GM12878 (cell line): ENCODE data around the gene KCNC2.

Experiments used
- CTCF ChIP-seq, 3 experiments: IDR thresholded peaks in 2 of 3; conservative IDR thresholded peaks in 1 of 3; 2 replicates each; pipeline ENCODE4 v1.5.1; 2011; ENCODE audit warnings: low read depth in 3 of 3, low read length in 3 of 3, mild to moderate bottlenecking in 3 of 3, control low read depth in 2 of 3, moderate library complexity in 2 of 3, inconsistent platforms in 1 of 3, mixed read lengths in 1 of 3; ENCODE audit not compliant: control insufficient read depth in 2 of 3, insufficient read depth in 1 of 3; ENCODE audit errors: extremely low read depth in 1 of 3
- CUX1 ChIP-seq: IDR thresholded peaks from 2 replicates; pipeline ENCODE4 v1.6.1; 2012; ENCODE audit warnings: improper control_type of control experiment, low read depth, low read length; ENCODE audit not compliant: insufficient replicate concordance
- ETV6 ChIP-seq, 2 experiments: fragments of 450-650 bp in 1 of 2; IDR thresholded peaks in 1 of 2; conservative IDR thresholded peaks in 1 of 2; 2 replicates each; pipeline ENCODE4 v1.6.1; 2014; ENCODE audit warnings: antibody characterized with exemption in 1 of 2, borderline replicate concordance in 1 of 2, low read depth in 1 of 2, mild to moderate bottlenecking in 1 of 2, moderate library complexity in 1 of 2
- HDAC6 ChIP-seq: fragments of 200-600 bp; sonication (generic); IDR thresholded peaks from one replicate; pipeline ENCODE4 v1.8.0; 2017; ENCODE audit warnings: antibody characterized with exemption; ENCODE audit not compliant: unreplicated experiment
- POLR2A ChIP-seq: IDR thresholded peaks from 2 replicates; pipeline ENCODE4 v1.6.1; 2011; ENCODE audit warnings: low read depth, mild to moderate bottlenecking, low read length
- PRDM15 ChIP-seq: fragments of 450-650 bp; formaldehyde crosslinking; IDR thresholded peaks from 2 replicates; pipeline ENCODE4 v1.4.0; 2020; ENCODE audit warnings: mild to moderate bottlenecking, moderate library complexity
- RCOR1 ChIP-seq: conservative IDR thresholded peaks from 2 replicates; pipeline ENCODE4 v1.6.1; 2012; ENCODE audit warnings: low read depth, low read length, improper control_type of control experiment
- SMC3 ChIP-seq: IDR thresholded peaks from 2 replicates; pipeline ENCODE4 v1.6.1; 2011; ENCODE audit warnings: low read length, improper control_type of control experiment, borderline replicate concordance
- TCF12 ChIP-seq: IDR thresholded peaks from 2 replicates; pipeline ENCODE4 v1.6.1; 2011; ENCODE audit warnings: low read depth, mild to moderate bottlenecking, low read length
- ZBTB4 ChIP-seq: fragments of 450-650 bp; formaldehyde crosslinking; IDR thresholded peaks from 2 replicates; pipeline ENCODE4 v1.4.0; 2022; ENCODE audit warnings: mild to moderate bottlenecking, moderate library complexity

GRCh38 chr12:75157385-75157784 is 52.3 kb downstream of the KCNC2 start:
- TF ChIP-seq RCOR1 (no peak), PRDM15 (CRISPR knock-in tag) (no peak), TCF12 (no peak), CTCF (IDR thresholded peaks at IDR 0.05 in 2 of 3, conservative IDR thresholded peaks at IDR 0.05 in 1 of 3; ENCODE audit: control insufficient read depth in 2 of 3, extremely low read depth in 1 of 3, insufficient read depth in 1 of 3, low read depth in 3 of 3, low read length in 3 of 3) (no peak), POLR2A (no peak), CUX1 (no peak), SMC3 (no peak), ZBTB4 (CRISPR knock-in tag) (no peak), ETV6 (conservative IDR thresholded peaks at IDR 0.05 in 1 of 2, IDR thresholded peaks at IDR 0.05 in 1 of 2; ENCODE audit: borderline replicate concordance in 1 of 2, low read depth in 1 of 2) (no peak), HDAC6 (no peak)
